Measurements from ENCODE around the gene F8A2.

The F8A2 gene

GRCh38 chrX:155406429-155406828 lies 24.5 kb downstream of the F8A2 start:
- in situ Hi-C loops (cut with HindIII; ENCODE audit: low pct_unique_long_range_greater_than_20kb, low sequenced_read_pairs) = no loop called here
- TF ChIP-seq JUND (IDR thresholded peaks at IDR 0.05; ENCODE audit: low read depth) = no peak
- no peak for DNase-seq (ENCODE audit: low read depth in 1 of 2, low spot score in 1 of 2)

GRCh38 chrX:155417769-155418168 lies 35.9 kb downstream of the F8A2 start:
- no peak for TF ChIP-seq JUND (IDR thresholded peaks at IDR 0.05; ENCODE audit: low read depth)
- no peak for DNase-seq (ENCODE audit: low read depth in 1 of 2, low spot score in 1 of 2)
- in situ Hi-C loops (cut with HindIII; ENCODE audit: low pct_unique_long_range_greater_than_20kb, low sequenced_read_pairs) = no loop called here

All from T47D (cell line).